Endothelial cell of hepatic sinusoid (primary cell): ENCODE results near the gene SNTG2.
"Not testable (repeated sequence)": the region's sequence is repeated elsewhere in the genome, so short reads cannot be mapped to it uniquely, and the experiment has no call there.

Experiments
- in situ Hi-C: cut with HindIII; loops from 2 replicates; pipeline ENCODE4 v1.10.0; 2017; ENCODE audit warnings: low sequenced_read_pairs

SNTG2 gene

GRCh38 chr2:1400943-1401735 is 450.5 kb downstream of the SNTG2 start:
- in situ Hi-C loops, result no loop called here

DNA sequence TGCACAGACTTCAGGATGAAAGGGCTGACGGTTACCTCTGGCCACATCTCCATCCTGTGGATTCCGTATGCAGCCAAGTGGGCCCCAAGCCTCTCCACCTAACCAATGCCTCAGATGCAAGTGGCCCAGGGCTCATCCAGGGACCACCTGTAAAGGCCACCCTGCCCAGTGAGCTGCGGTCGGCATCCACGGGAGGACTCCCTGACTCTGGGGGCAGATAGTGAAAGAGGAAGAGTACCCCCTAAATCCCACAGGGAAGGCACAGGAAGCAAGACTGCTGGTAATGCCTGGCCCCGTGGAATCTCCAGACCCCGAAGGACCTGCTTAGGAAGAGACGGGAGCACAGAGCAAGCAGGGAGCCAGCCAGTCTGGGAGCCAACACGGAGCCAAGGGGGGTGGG is 451.4 kb downstream of the SNTG2 start:
- in situ Hi-C loops, result no loop called here

DNA sequence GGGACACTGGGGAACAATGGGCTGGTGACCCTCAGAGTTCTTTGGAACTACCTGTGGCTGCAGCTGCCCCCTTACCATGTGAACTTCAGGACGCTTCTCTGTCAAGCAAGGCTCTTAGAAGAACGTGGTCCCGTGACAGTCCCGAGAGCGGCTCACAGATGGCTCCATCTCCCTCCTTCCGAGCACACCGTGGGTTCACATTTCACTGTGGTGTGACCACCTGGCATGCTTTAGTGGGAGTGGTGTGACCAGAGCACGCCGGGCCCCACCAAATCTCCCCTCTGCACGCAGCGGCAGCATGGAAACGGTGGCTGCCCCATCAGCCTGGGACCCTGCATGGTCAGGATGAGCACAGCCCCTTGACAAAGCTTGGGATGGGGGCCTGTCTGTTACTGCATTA is 452.9 kb downstream of the SNTG2 start:
- in situ Hi-C loops, result no loop called here

DNA sequence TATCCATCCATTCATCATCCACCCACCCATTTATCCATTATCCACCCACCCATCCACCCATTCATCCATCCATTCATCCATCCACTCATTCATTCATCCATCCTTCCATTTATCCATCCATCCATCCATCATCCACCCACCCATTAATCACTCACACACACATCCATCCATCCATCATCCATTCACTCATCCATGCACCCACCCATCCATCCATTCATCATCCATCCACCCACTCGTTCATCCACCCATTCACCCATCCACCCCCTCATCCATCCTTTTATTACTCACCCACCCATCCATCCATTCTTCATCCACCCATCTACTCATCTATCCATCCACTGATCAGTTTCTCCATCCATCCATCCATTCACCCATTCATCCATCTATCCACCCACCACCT is 454.5 kb downstream of the SNTG2 start:
- in situ Hi-C loops, result no loop called here

GRCh38 chr2:1405967-1406366 is 455.3 kb downstream of the SNTG2 start:
- in situ Hi-C loops, result no loop called here

DNA sequence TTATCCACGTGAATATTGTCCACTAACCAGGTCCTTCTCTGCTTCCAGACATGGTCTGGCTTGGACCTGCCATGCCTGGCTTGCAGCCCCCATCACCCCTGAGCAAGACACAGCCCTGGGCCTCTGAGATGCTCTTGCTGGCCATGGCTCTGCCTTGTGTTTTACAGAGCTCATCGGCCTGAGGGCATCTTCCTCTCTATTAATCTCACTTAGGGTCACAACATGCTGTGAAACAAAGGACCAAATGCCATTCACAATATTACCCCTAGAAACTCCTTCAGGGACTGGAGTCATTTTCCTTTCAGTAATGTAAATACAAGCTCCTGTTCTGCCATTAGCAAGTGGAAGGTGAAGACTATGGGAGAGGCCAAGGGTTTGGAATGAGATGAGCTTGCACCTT is 455.8 kb downstream of the SNTG2 start:
- in situ Hi-C loops, result no loop called here

GRCh38 chr2:1407950-1408675 is 457.5 kb downstream of the SNTG2 start:
- in situ Hi-C loops, result no loop called here

- in situ Hi-C loops, result no loop called here
Observed at GRCh38 chr2:1413156-1413710, 462.6 kb downstream of the SNTG2 start, which contains the start of gene TPO. Gene TPO (plus strand): TSS chr2:1413463. CDS start chr2:1414409, 946 bp downstream.

- in situ Hi-C loops, result no loop called here
Observed at GRCh38 chr2:1414121-1414520, 463.5 kb downstream of the SNTG2 start.

GRCh38 chr2:1414901-1415300 is 464.3 kb downstream of the SNTG2 start:
- in situ Hi-C loops, result not testable (repeated sequence)

DNA sequence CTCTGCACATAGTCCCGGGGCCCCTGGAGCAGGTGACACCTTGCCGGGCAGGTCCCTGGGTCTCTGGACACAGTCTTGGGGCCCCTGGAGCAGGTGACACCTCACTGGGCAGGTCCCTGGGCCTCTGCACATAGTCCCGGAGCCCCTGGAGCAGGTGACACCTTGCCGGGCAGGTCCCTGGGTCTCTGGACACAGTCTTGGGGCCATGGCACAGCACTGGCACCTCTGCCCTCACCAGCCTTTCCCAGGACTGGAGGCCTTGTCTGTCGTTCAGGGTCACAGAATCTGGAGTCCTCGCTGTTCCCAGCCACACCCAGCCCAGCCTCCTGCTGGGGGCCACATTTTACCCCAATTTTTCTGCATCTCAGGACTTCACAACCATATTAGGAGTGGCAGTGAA is 464.9 kb downstream of the SNTG2 start:
- in situ Hi-C loops, result no loop called here
